ENCODE measurements around the gene SLC35F1. TPM values are rescaled to one million over a fixed set of nuclear protein-coding genes. Genes with fewer than 3 reads are reported as not detected.

Gene SLC35F1
- total and polyA plus RNA-seq, 2 donors (not counting 3 experiments of a cell fraction or from before 2014, with no cell fraction given) = not detected

GRCh38 chr6:118248171-118248570, 341.1 kb downstream of the SLC35F1 start:
- Histone ChIP-seq H3K9me3 (replicated peaks; ENCODE audit: control insufficient read depth, insufficient read depth, low read length) (no peaks in the 10 kb centered on the region), H3K36me3 (ENCODE audit: control insufficient read depth in 2 of 2, extremely low read depth in 1 of 2, insufficient read depth in 2 of 2, low read length in 2 of 2) (no peaks in the 10 kb centered on the region), H3K79me2 (ENCODE audit: control insufficient read depth, insufficient read depth, low read length) (no peaks in the 10 kb centered on the region), H3K4me2 (ENCODE audit: insufficient read depth, low read length) (no peak overlapping the region), H4K20me1 (replicated peaks; ENCODE audit: control insufficient read depth, extremely low read depth, insufficient read depth, low read length) (no peaks in the 10 kb centered on the region), H3K9ac (replicated peaks; ENCODE audit: extremely low read depth, insufficient read depth, low read length) (no peak overlapping the region), H3K4me1 (ENCODE audit: control insufficient read depth, extremely low read depth, insufficient read depth, low read length) (no peaks in the 10 kb centered on the region), H3K9me1 (replicated peaks; ENCODE audit: control insufficient read depth, extremely low read depth, insufficient read depth, low read length) (no peaks in the 10 kb centered on the region), H3K4me3 (replicated peaks in 1 of 3; ENCODE audit: insufficient read depth in 1 of 3, low read depth in 1 of 3, low read length in 3 of 3) (no peak overlapping the region), H3K27ac (ENCODE audit: insufficient read depth, low read depth, low read length) (no peak overlapping the region), H3K27me3 (ENCODE audit: control insufficient read depth in 2 of 2, insufficient read depth in 2 of 2, low read length in 2 of 2) (peaks cover 0 to 2% of the 10 kb centered on the region in 2 experiments), H2AFZ (ENCODE audit: low read depth, low read length) (no peak overlapping the region)
- BruUV-seq (replicated peaks) = no TSS peak
- DNase-seq (ENCODE audit: low read depth, low spot score) (no peak), FAIRE-seq (no peak)
- dilution Hi-C loops (cut with MboI; ENCODE audit: extremely low pct_ligation_motif_present, low sequenced_read_pairs) = no loop called here
- ChIA-PET CTCF (no interaction called here), POLR2A (no interaction called here)
- intact Hi-C loops (cut with micrococcal nuclease) = no loop called here
- TF ChIP-seq GATA2 (IDR thresholded peaks at IDR 0.05; ENCODE audit: insufficient read depth, insufficient read length, low read depth, low read length) (no peak), MAX (IDR thresholded peaks at IDR 0.05; ENCODE audit: insufficient read depth, insufficient read length) (no peak), POLR2AphosphoS5 (IDR thresholded peaks at IDR 0.05; ENCODE audit: insufficient read depth, low read depth, low read length) (no peak), MYC (IDR thresholded peaks at IDR 0.05; ENCODE audit: low read depth, low read length) (no peak), POLR2A (IDR thresholded peaks at IDR 0.05; ENCODE audit: low read depth, low read length) (no peak), EZH2 (IDR thresholded peaks at IDR 0.05; ENCODE audit: borderline replicate concordance, low read depth, low read length, severe bottlenecking) (no peak), CTCF (IDR thresholded peaks at IDR 0.05; ENCODE audit: extremely low read depth in 1 of 2, insufficient read depth in 1 of 2, low read depth in 1 of 2, low read length in 2 of 2) (no peak), FOS (IDR thresholded peaks at IDR 0.05; ENCODE audit: borderline replicate concordance, insufficient read depth, low read length) (no peak), JUN (IDR thresholded peaks at IDR 0.05; ENCODE audit: borderline replicate concordance, insufficient read depth, insufficient read length, low read depth) (no peak)

Measured in endothelial cell of umbilical vein (primary cell).